IMR-90 (cell line): ENCODE measurements around the gene SULT1A3. TPM values are rescaled to one million over a fixed set of nuclear protein-coding genes. Genes with fewer than 3 reads are reported as not detected.
"Not testable (repeated sequence)": the region's sequence is repeated elsewhere in the genome, so short reads cannot be mapped to it uniquely, and the experiment has no call there.

ENCODE experiments used
- ATAC-seq: fragments of 200-7000 bp; cut with Tn5 transposase; 2 replicates; pipeline ENCODE4 v1.9.1; 2020; ENCODE audit warnings: low read depth, mild to moderate bottlenecking, moderate library complexity
- BruUV-seq: library from RNA; stranded (reverse); fragments of 400-500 nt; replicated peaks from 2 replicates; lab custom pipeline; 2021; lab: Mats Ljungman, UMichigan
- CTCF ChIA-PET: fragments of 300-600 bp; formaldehyde crosslinking; extraction: SDS; loops from one replicate; lab custom pipeline; 2021; ENCODE audit warnings: antibody characterized with exemption; lab: Yijun Ruan, JAX
- POLR2A ChIA-PET: fragments of 300-600 bp; sonication (Branson Sonifier 250); formaldehyde crosslinking; loops from one replicate; lab custom pipeline; 2022; ENCODE audit warnings: antibody characterized with exemption; ENCODE audit not compliant: unreplicated experiment; lab: Charles Lee
- DNase-seq: peaks from one replicate; pipeline ENCODE4 v3.0.0; 2013
- H2AFZ ChIP-seq: replicated peaks from 2 replicates; pipeline ENCODE3; 2013; ENCODE audit warnings: low read length, mild to moderate bottlenecking; ENCODE audit not compliant: poor library complexity
- H2AK5ac ChIP-seq: 2 replicates; pipeline ENCODE4 v1.6.1; 2013; ENCODE audit warnings: low read depth, low read length, inconsistent platforms
- H2AK9ac ChIP-seq: replicated peaks from 2 replicates; pipeline ENCODE3; 2013; ENCODE audit warnings: mild to moderate bottlenecking, low read depth, low read length, moderate library complexity; ENCODE audit not compliant: poor library complexity
- H2BK120ac ChIP-seq: 2 replicates; pipeline ENCODE4 v1.6.1; 2013; ENCODE audit warnings: low read depth, low read length, inconsistent platforms
- H2BK15ac ChIP-seq: 3 replicates; pipeline ENCODE4 v1.6.1; 2013; ENCODE audit warnings: low read depth, low read length, inconsistent platforms
- H2BK20ac ChIP-seq: 2 replicates; pipeline ENCODE4 v1.6.1; 2013; ENCODE audit warnings: low read depth, mild to moderate bottlenecking, inconsistent platforms, low read length, moderate library complexity
- H2BK5ac ChIP-seq: 2 replicates; pipeline ENCODE4 v1.6.1; 2013; ENCODE audit warnings: mild to moderate bottlenecking, low read depth, low read length, inconsistent platforms; ENCODE audit not compliant: poor library complexity, severe bottlenecking
- H3K14ac ChIP-seq: replicated peaks from 2 replicates; pipeline ENCODE4 v1.6.1; 2013; ENCODE audit warnings: low read depth, low read length, inconsistent platforms
- H3K18ac ChIP-seq: 2 replicates; pipeline ENCODE4 v1.6.1; 2013; ENCODE audit warnings: low read depth, low read length, control low read depth
- H3K23ac ChIP-seq: 2 replicates; pipeline ENCODE4 v1.6.1; 2013; ENCODE audit warnings: low read depth, low read length, inconsistent platforms
- H3K27ac ChIP-seq: 2 replicates; pipeline ENCODE4 v1.5.1; 2013; ENCODE audit warnings: mild to moderate bottlenecking, control low read depth, low read length; ENCODE audit not compliant: insufficient read depth
- H3K27me3 ChIP-seq: 2 replicates; pipeline ENCODE4 v1.6.1; 2013; ENCODE audit warnings: low read length; ENCODE audit not compliant: control insufficient read depth, insufficient read depth
- H3K36me3 ChIP-seq: 2 replicates; pipeline ENCODE4 v1.6.1; 2013; ENCODE audit warnings: low read length, mixed read lengths; ENCODE audit not compliant: control insufficient read depth, insufficient read depth
- H3K4ac ChIP-seq: 2 replicates; pipeline ENCODE4 v1.6.1; 2013; ENCODE audit warnings: low read depth, low read length, inconsistent platforms
- H3K4me1 ChIP-seq: 2 replicates; pipeline ENCODE4 v1.6.1; 2013; ENCODE audit warnings: low read length, mixed read lengths; ENCODE audit not compliant: control insufficient read depth, insufficient read depth
- H3K4me2 ChIP-seq: 2 replicates; pipeline ENCODE4 v1.6.1; 2013; ENCODE audit warnings: low read depth, mild to moderate bottlenecking, control low read depth, low read length, moderate library complexity
- H3K4me3 ChIP-seq: 2 replicates; pipeline ENCODE4 v1.5.1; 2013; ENCODE audit warnings: low read depth, mild to moderate bottlenecking, control low read depth, low read length, moderate library complexity; ENCODE audit not compliant: insufficient read depth
- H3K56ac ChIP-seq: 2 replicates; pipeline ENCODE4 v1.6.1; 2013; ENCODE audit warnings: low read length, inconsistent platforms; ENCODE audit not compliant: insufficient read depth; ENCODE audit errors: extremely low read depth
- H3K79me1 ChIP-seq, 2 experiments: 2 replicates each; pipeline ENCODE4 v1.6.1; 2013; ENCODE audit warnings: low read length in 2 of 2, inconsistent platforms in 1 of 2, low read depth in 1 of 2
- H3K9ac ChIP-seq: 2 replicates; pipeline ENCODE4 v1.6.1; 2013; ENCODE audit warnings: low read depth, low read length, control low read depth
- H3K9me1 ChIP-seq: 2 replicates; pipeline ENCODE4 v1.6.1; 2013; ENCODE audit warnings: low read length, inconsistent platforms; ENCODE audit not compliant: insufficient read depth
- H3K9me3 ChIP-seq: 2 replicates; pipeline ENCODE4 v1.6.1; 2013; ENCODE audit warnings: low read length; ENCODE audit not compliant: control insufficient read depth, insufficient read depth
- H4K20me1 ChIP-seq: 2 replicates; pipeline ENCODE4 v1.6.1; 2013; ENCODE audit warnings: low read length, inconsistent platforms; ENCODE audit not compliant: insufficient read depth
- H4K5ac ChIP-seq: 2 replicates; pipeline ENCODE4 v1.6.1; 2013; ENCODE audit warnings: mild to moderate bottlenecking, low read depth, low read length, control low read depth
- H4K8ac ChIP-seq, 2 experiments: 2 replicates each; pipeline ENCODE4 v1.6.1; 2013; ENCODE audit warnings: low read depth in 2 of 2, low read length in 2 of 2, control low read depth in 1 of 2, inconsistent platforms in 1 of 2
- H4K91ac ChIP-seq: 2 replicates; pipeline ENCODE4 v1.6.1; 2013; ENCODE audit warnings: low read depth, low read length, inconsistent platforms; ENCODE audit not compliant: insufficient read depth
- WGBS, 2 experiments: methylation state at CpG; one replicate each; pipeline versions ENCODE4 v1.1.5 to v1.1.7; 2013; ENCODE audit warnings: missing lambda C conversion rate in 2 of 2; ENCODE audit not compliant: insufficient read length in 1 of 2; ENCODE audit errors: extremely low coverage in 2 of 2; 5-methylcytosine and 5-hydroxymethylcytosine counted together
- dilution Hi-C: fragments of 300-500 bp; cut with HindIII; formaldehyde crosslinking; loops from one replicate; pipeline ENCODE4 v1.14.3; 2018; ENCODE audit warnings: low sequenced_read_pairs; ENCODE audit not compliant: unreplicated experiment
- in situ Hi-C: fragments of 300-500 bp; cut with MboI; formaldehyde crosslinking; loops from 3 replicates; pipeline ENCODE4 v1.14.3; 2019; ENCODE audit warnings: low sequenced_read_pairs, inconsistent platforms, mixed read lengths
- intact Hi-C: fragments of 100-400 bp; cut with micrococcal nuclease; formaldehyde crosslinking; loops from 2 replicates; pipeline ENCODE4 v1.10.0; 2022
- polyA plus RNA-seq, 3 experiments: library from polyadenylated mRNA; depleted of rRNA; stranded (reverse); fragments of >200 nt; gene quantifications; 2 replicates each; pipeline ENCODE4 v1.2.3, GENCODE V29; 2012; ENCODE audit warnings: low replicate concordance in 1 of 3
- total RNA-seq: library from RNA; depleted of rRNA; stranded (reverse); fragments of >200 nt; gene quantifications from 2 replicates; pipeline ENCODE4 v1.2.3, GENCODE V29; 2012

Gene SULT1A3
- total and polyA plus RNA-seq, 2 of the 4 experiments (the other 2 are of a cell fraction), result 0.18 to 17.2 TPM

- CTCF ChIA-PET, H3K56ac ChIP-seq, H2BK5ac ChIP-seq, H4K20me1 ChIP-seq, H2AK9ac ChIP-seq, H3K9me1 ChIP-seq, H3K9ac ChIP-seq, H4K5ac ChIP-seq, H2BK20ac ChIP-seq, in situ Hi-C loops, H3K27me3 ChIP-seq, H2AFZ ChIP-seq, POLR2A ChIA-PET, H3K18ac ChIP-seq, H4K8ac ChIP-seq, intact Hi-C loops, H4K91ac ChIP-seq, BruUV-seq, H2BK15ac ChIP-seq, H2AK5ac ChIP-seq, H3K9me3 ChIP-seq, H2BK120ac ChIP-seq, DNase-seq, H3K23ac ChIP-seq, H3K4me1 ChIP-seq, H3K79me1 ChIP-seq, H3K36me3 ChIP-seq, H3K14ac ChIP-seq, H3K27ac ChIP-seq, H3K4ac ChIP-seq, dilution Hi-C loops: not testable (repeated sequence)
- peak overlapping the region; percentile 46 for H3K4me3 ChIP-seq
- ATAC-seq, result peak; percentile 67
- WGBS, 2 experiments, result no CpG with 5 or more reads among the region's 52 CpGs
- H3K4me2 ChIP-seq, result peak overlapping the region; percentile 65
These were observed 6.6 kb downstream of the SULT1A3 start for GRCh38 chr16:30205541-30206236.

- H2AFZ ChIP-seq, H3K9me3 ChIP-seq, H3K56ac ChIP-seq, H4K91ac ChIP-seq, H3K36me3 ChIP-seq, H3K4me1 ChIP-seq, H2AK9ac ChIP-seq, POLR2A ChIA-PET, H3K27me3 ChIP-seq, H2BK15ac ChIP-seq, H3K9me1 ChIP-seq, H3K14ac ChIP-seq, intact Hi-C loops, H3K79me1 ChIP-seq, H3K4me2 ChIP-seq, H3K23ac ChIP-seq, H3K4me3 ChIP-seq, dilution Hi-C loops, H2BK120ac ChIP-seq, H3K9ac ChIP-seq, BruUV-seq, DNase-seq, H3K4ac ChIP-seq, H2BK5ac ChIP-seq, H2BK20ac ChIP-seq, H3K27ac ChIP-seq, H3K18ac ChIP-seq, H4K8ac ChIP-seq, CTCF ChIA-PET, H4K20me1 ChIP-seq, in situ Hi-C loops, H2AK5ac ChIP-seq, H4K5ac ChIP-seq: not testable (repeated sequence)
- no CpG with 5 or more reads among the region's 33 CpGs for WGBS, 2 experiments
- ATAC-seq, result peak; percentile 24
These were observed 7.2 kb downstream of the SULT1A3 start for GRCh38 chr16:30206252-30206651.
